WI38 (cell line): ENCODE data around the gene TTLL10.

ENCODE experiments used
- H3K4me3 ChIP-seq: 2 replicates; pipeline ENCODE4 v1.5.1; 2011; ENCODE audit warnings: low read depth, mild to moderate bottlenecking, control low read depth, low read length
- CTCF ChIP-seq: IDR thresholded peaks from 2 replicates; pipeline ENCODE4 v1.5.1; 2012; ENCODE audit warnings: low read depth, mild to moderate bottlenecking, control low read depth, low read length

TTLL10 gene

GRCh38 chr1:1156140-1157032, 17.3 kb upstream of the TTLL10 start:
- H3K4me3 ChIP-seq = no peak overlapping the region

GRCh38 chr1:1157033-1157365, 16.7 kb upstream of the TTLL10 start:
- H3K4me3 ChIP-seq = no peak overlapping the region
- no peak for TF ChIP-seq CTCF

More at GRCh38 chr1:1156140-1157032, 17.3 kb upstream of the TTLL10 start:
- TF ChIP-seq CTCF = no peak

GRCh38 chr1:1157426-1157913, 16.2 kb upstream of the TTLL10 start:
- no peak for TF ChIP-seq CTCF
- H3K4me3 ChIP-seq = peak overlapping the region; percentile 58

GRCh38 chr1:1157914-1158710, 15.6 kb upstream of the TTLL10 start:
- no peak for TF ChIP-seq CTCF
- H3K4me3 ChIP-seq = peak overlapping the region; percentile 58

- TF ChIP-seq CTCF = no peak
- H3K4me3 ChIP-seq = no peak overlapping the region
Measured at GRCh38 chr1:1160281-1160930, 13.3 kb upstream of the TTLL10 start.

- no peak overlapping the region for H3K4me3 ChIP-seq
- no peak for TF ChIP-seq CTCF
Measured at GRCh38 chr1:1161078-1161682, 12.5 kb upstream of the TTLL10 start.
